Esophagus squamous epithelium (tissue), 4 donors: Measurements from ENCODE around the gene DBT.

ENCODE experiments used
- CTCF ChIP-seq, 6 experiments: fragments of 450-650 bp in 4 of 6; fragments of 200-600 bp in 2 of 6; sonication (generic) in 2 of 6; IDR thresholded peaks; one replicate each; pipeline ENCODE4 v1.5.1; 2016 to 2019; ENCODE audit warnings: antibody characterized with exemption in 6 of 6, mild to moderate bottlenecking in 4 of 6, moderate library complexity in 4 of 6
- POLR2A ChIP-seq, 4 donors: fragments of 450-650 bp; IDR thresholded peaks; one replicate each; pipeline ENCODE4 v1.6.1; 2017; ENCODE audit warnings: antibody characterized with exemption in 4 of 4, mild to moderate bottlenecking in 4 of 4, moderate library complexity in 3 of 4

GRCh38 chr1:100292711-100293110, 43.1 kb upstream of the DBT start:
- TF ChIP-seq POLR2A (IDR thresholded peaks at IDR 0.05) (no peak), CTCF (IDR thresholded peaks at IDR 0.05) (no peak)
